ENCODE measurements around the gene IGFL2. TPM values are rescaled to one million over a fixed set of nuclear protein-coding genes. Genes with fewer than 3 reads are reported as not detected.

Gene IGFL2
- polyA plus RNA-seq, 1 of the 3 experiments (the other 2 are of a cell fraction) = 0.23 TPM

- Histone ChIP-seq H3F3A (replicated peaks; ENCODE audit: insufficient read depth) (no peaks in the 10 kb centered on the region), H3K9me2 (no peaks in the 10 kb centered on the region), H3K9ac (no peak overlapping the region), H3K27ac (ENCODE audit: low read depth in 2 of 2, low read length in 1 of 2) (no peak overlapping the region), H3K27me3 (ENCODE audit: insufficient read depth) (no peaks in the 10 kb centered on the region), H3K36me3 (replicated peaks in 1 of 2; ENCODE audit: control insufficient read depth in 1 of 2, insufficient read depth in 2 of 2, low read length in 1 of 2) (no peaks in the 10 kb centered on the region), H3K4me3 (ENCODE audit: low read depth in 2 of 2, low read length in 1 of 2) (no peak overlapping the region), H3K79me2 (ENCODE audit: insufficient read depth) (no peaks in the 10 kb centered on the region), H3K4me1 (ENCODE audit: control insufficient read depth in 1 of 2, insufficient read depth in 2 of 2, low read depth in 1 of 2, low read length in 1 of 2) (no peaks in the 10 kb centered on the region), H2AFZ (ENCODE audit: low read depth) (no peak overlapping the region), H3K4me2 (no peak overlapping the region), H3K9me3 (no peaks in the 10 kb centered on the region), H4K20me1 (ENCODE audit: insufficient read depth) (no peaks in the 10 kb centered on the region)
- ChIA-PET POLR2A (no interaction called here), CTCF (interaction anchor here (2.2 kb wide), 1 partner anchor 116 kb away, joined by 5 read pairs; no protein-coding TSS in a partner anchor)
- WGBS (ENCODE audit: low lambda C conversion rate) = 26% methylated on average over 3 of the region's 3 CpGs
- no peak for DNase-seq
- TF ChIP-seq FOXJ3 (CRISPR knock-in tag; IDR thresholded peaks at IDR 0.05) (no peak), USF2 (IDR thresholded peaks at IDR 0.05; ENCODE audit: borderline replicate concordance, low read depth, low read length) (no peak), GATA2 (CRISPR knock-in tag; IDR thresholded peaks at IDR 0.05) (no peak), NRF1 (IDR thresholded peaks at IDR 0.05; ENCODE audit: low read depth, low read length) (no peak)
These were observed 3.3 kb upstream of the IGFL2 start for GRCh38 chr19:46144756-46145155.

- Histone ChIP-seq H2AFZ (ENCODE audit: low read depth) (no peak overlapping the region), H3K4me2 (no peak overlapping the region), H4K20me1 (ENCODE audit: insufficient read depth) (no peaks in the 10 kb centered on the region), H3K27ac (ENCODE audit: low read depth in 2 of 2, low read length in 1 of 2) (no peak overlapping the region), H3F3A (replicated peaks; ENCODE audit: insufficient read depth) (no peaks in the 10 kb centered on the region), H3K27me3 (ENCODE audit: insufficient read depth) (no peaks in the 10 kb centered on the region), H3K9ac (no peak overlapping the region), H3K79me2 (ENCODE audit: insufficient read depth) (no peaks in the 10 kb centered on the region), H3K36me3 (replicated peaks in 1 of 2; ENCODE audit: control insufficient read depth in 1 of 2, insufficient read depth in 2 of 2, low read length in 1 of 2) (no peaks in the 10 kb centered on the region), H3K9me3 (no peaks in the 10 kb centered on the region), H3K4me3 (ENCODE audit: low read depth in 2 of 2, low read length in 1 of 2) (no peak overlapping the region), H3K9me2 (no peaks in the 10 kb centered on the region), H3K4me1 (ENCODE audit: control insufficient read depth in 1 of 2, insufficient read depth in 2 of 2, low read depth in 1 of 2, low read length in 1 of 2) (no peaks in the 10 kb centered on the region)
- 63% methylated on average over 8 of the region's 8 CpGs for WGBS (ENCODE audit: low lambda C conversion rate)
- TF ChIP-seq ZBTB33 (IDR thresholded peaks at IDR 0.05; ENCODE audit: borderline replicate concordance, low read depth) (no peak), CHD2 (IDR thresholded peaks at IDR 0.05; ENCODE audit: low read length, partially characterized antibody) (no peak), TCF12 (IDR thresholded peaks at IDR 0.05) (no peak), MEF2A (IDR thresholded peaks at IDR 0.05; ENCODE audit: borderline replicate concordance, low read depth) (no peak), ELF1 (IDR thresholded peaks at IDR 0.05) (no peak), MXI1 (IDR thresholded peaks at IDR 0.05; ENCODE audit: low read depth, low read length) (no peak), EP300 (IDR thresholded peaks at IDR 0.05; ENCODE audit: borderline replicate concordance in 1 of 2, low read depth in 1 of 2, low read length in 1 of 2) (no peak), FOXM1 (IDR thresholded peaks at IDR 0.05; ENCODE audit: low read depth) (no peak), SIN3A (IDR thresholded peaks at IDR 0.05; ENCODE audit: borderline replicate concordance, low read depth, low read length) (no peak)
- DNase-seq = no peak
- POLR2A ChIA-PET = no interaction called here
- CTCF ChIA-PET = interaction anchor here (1.0 to 1.5 kb wide), 2 partner anchors 38 to 43 kb away, joined by 3 to 4 read pairs; no protein-coding TSS in a partner anchor
These were observed 785 bp upstream of the IGFL2 start for GRCh38 chr19:46147166-46147740.
